Vagina (tissue), 2 donors: ENCODE measurements around the gene PRICKLE2.

ENCODE experiments used
- POLR2A ChIP-seq, 2 donors: fragments of 450-650 bp; IDR thresholded peaks; one replicate each; pipeline ENCODE4 v1.6.1; 2017; ENCODE audit warnings: antibody characterized with exemption in 2 of 2, mild to moderate bottlenecking in 2 of 2, moderate library complexity in 2 of 2
- POLR2AphosphoS5 ChIP-seq, 2 donors: sonication (generic); formaldehyde crosslinking; IDR thresholded peaks; one replicate each; pipeline ENCODE4 v1.9.0; 2017; ENCODE audit warnings: antibody characterized with exemption in 2 of 2, mild to moderate bottlenecking in 2 of 2, low read depth in 1 of 2; ENCODE audit not compliant: insufficient read depth in 1 of 2
- TF ChIP-seq, protein P1 (sequence below), 3 experiments: fragments of 450-650 bp in 2 of 3; fragments of 200-600 bp in 1 of 3; sonication (generic) in 1 of 3; IDR thresholded peaks; one replicate each; pipeline ENCODE4 v1.5.1; 2017 to 2019; ENCODE audit warnings: antibody characterized with exemption in 3 of 3, mild to moderate bottlenecking in 2 of 3, moderate library complexity in 2 of 3

DNA sequence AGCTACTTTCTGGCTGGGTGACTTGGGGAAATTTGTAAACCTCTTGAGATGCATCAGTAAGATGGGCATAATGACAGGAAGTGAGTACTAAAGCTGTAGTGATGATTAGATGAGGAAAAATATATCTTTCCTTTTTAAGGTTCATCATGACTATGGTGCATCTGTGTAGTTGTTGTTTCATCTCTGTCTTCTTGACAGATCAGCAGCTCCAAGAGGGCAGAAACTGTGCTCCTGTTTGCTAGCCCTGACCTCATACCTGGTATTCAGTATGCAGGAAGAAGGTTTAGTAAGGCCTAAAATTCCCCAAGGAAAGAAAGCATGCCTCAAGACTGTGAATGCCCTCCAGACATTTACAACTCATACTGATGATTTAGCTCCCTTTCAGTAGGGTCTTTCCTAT lies 119.5 kb downstream of the PRICKLE2 start:
- TF ChIP-seq POLR2A (IDR thresholded peaks at IDR 0.05) (no peak), POLR2AphosphoS5 (IDR thresholded peaks at IDR 0.05; ENCODE audit: insufficient read depth in 1 of 2, low read depth in 1 of 2) (no peak)
- TF ChIP-seq, protein P1, sequence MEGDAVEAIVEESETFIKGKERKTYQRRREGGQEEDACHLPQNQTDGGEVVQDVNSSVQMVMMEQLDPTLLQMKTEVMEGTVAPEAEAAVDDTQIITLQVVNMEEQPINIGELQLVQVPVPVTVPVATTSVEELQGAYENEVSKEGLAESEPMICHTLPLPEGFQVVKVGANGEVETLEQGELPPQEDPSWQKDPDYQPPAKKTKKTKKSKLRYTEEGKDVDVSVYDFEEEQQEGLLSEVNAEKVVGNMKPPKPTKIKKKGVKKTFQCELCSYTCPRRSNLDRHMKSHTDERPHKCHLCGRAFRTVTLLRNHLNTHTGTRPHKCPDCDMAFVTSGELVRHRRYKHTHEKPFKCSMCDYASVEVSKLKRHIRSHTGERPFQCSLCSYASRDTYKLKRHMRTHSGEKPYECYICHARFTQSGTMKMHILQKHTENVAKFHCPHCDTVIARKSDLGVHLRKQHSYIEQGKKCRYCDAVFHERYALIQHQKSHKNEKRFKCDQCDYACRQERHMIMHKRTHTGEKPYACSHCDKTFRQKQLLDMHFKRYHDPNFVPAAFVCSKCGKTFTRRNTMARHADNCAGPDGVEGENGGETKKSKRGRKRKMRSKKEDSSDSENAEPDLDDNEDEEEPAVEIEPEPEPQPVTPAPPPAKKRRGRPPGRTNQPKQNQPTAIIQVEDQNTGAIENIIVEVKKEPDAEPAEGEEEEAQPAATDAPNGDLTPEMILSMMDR (IDR thresholded peaks at IDR 0.05) = no peak
